Coronary artery (tissue), 2 donors: Measurements from ENCODE around the gene KLK7.
A peak's percentile ranks its signal among the peaks of the same experiment; 100 is the strongest.

Source experiments
- DNase-seq: peaks from one replicate; pipeline ENCODE4 v3.0.0-alpha.2; 2017; ENCODE audit warnings: low spot score
- H3K27ac ChIP-seq, 2 donors: fragments of 200-600 bp; sonication (generic); one replicate each; pipeline ENCODE4 v1.5.1; 2016 to 2019
- H3K4me3 ChIP-seq: fragments of 200-600 bp; sonication (generic); 2 replicates; pipeline ENCODE4 v1.5.1; 2016; ENCODE audit warnings: mild to moderate bottlenecking, moderate library complexity
- CTCF ChIP-seq: fragments of 200-600 bp; sonication (generic); IDR thresholded peaks from one replicate; pipeline ENCODE4 v1.5.1; 2019; ENCODE audit warnings: antibody characterized with exemption

Gene KLK7

GRCh38 chr19:51027126-51027806 is 43.5 kb upstream of the KLK7 start:
- Histone ChIP-seq H3K27ac (no peak overlapping the region), H3K4me3 (no peak overlapping the region)
- DNase-seq = peak; percentile 55
- no peak for TF ChIP-seq CTCF

- TF ChIP-seq CTCF = no peak
- H3K4me3 ChIP-seq = no peak within 1 kb of the TSS
- peak; percentile 66 for DNase-seq
- no peak within 1 kb of the TSS for H3K27ac ChIP-seq
These were observed 42.8 kb upstream of the KLK7 start, which contains the start of gene KLK11 for GRCh38 chr19:51026554-51026831. Gene KLK11, minus strand, starts transcription at chr19:51026616. Its CDS starts 985 bp downstream, at chr19:51025631.

- no peak overlapping the region for H3K4me3 ChIP-seq
- H3K27ac ChIP-seq = no peak overlapping the region
- TF ChIP-seq CTCF = no peak
- DNase-seq = no peak
These were observed 42.3 kb upstream of the KLK7 start for GRCh38 chr19:51025809-51026553.

- H3K4me3 ChIP-seq = no peak overlapping the region
- no peak overlapping the region for H3K27ac ChIP-seq
- peak; percentile 31 for DNase-seq
- no peak for TF ChIP-seq CTCF
These were observed 41.7 kb upstream of the KLK7 start for GRCh38 chr19:51025401-51025800.

GRCh38 chr19:51024924-51025323 is 41.2 kb upstream of the KLK7 start:
- no peak overlapping the region for H3K27ac ChIP-seq
- no peak overlapping the region for H3K4me3 ChIP-seq
- TF ChIP-seq CTCF = no peak
- no peak for DNase-seq

GRCh38 chr19:51023946-51024345 is 40.2 kb upstream of the KLK7 start:
- no peak for DNase-seq
- no peak for TF ChIP-seq CTCF
- Histone ChIP-seq H3K4me3 (no peak overlapping the region), H3K27ac (no peak overlapping the region)

GRCh38 chr19:51022526-51022925 is 38.8 kb upstream of the KLK7 start:
- Histone ChIP-seq H3K4me3 (no peak overlapping the region), H3K27ac (no peak overlapping the region)
- DNase-seq = no peak
- no peak for TF ChIP-seq CTCF
